IPS-18a (cell line): ENCODE data around the gene ONECUT3.

Experiments
- H3K27ac ChIP-seq: one replicate; pipeline ENCODE4 v1.5.1; 2013; ENCODE audit warnings: low read length
- H3K27me3 ChIP-seq: one replicate; pipeline ENCODE4 v1.6.1; 2013; ENCODE audit warnings: mild to moderate bottlenecking, low read length; ENCODE audit not compliant: control insufficient read depth, insufficient read depth
- H3K36me3 ChIP-seq: one replicate; pipeline ENCODE4 v1.6.1; 2013; ENCODE audit warnings: low read depth, low read length; ENCODE audit not compliant: control insufficient read depth
- H3K4me1 ChIP-seq: one replicate; pipeline ENCODE4 v1.6.1; 2013; ENCODE audit warnings: low read depth, low read length; ENCODE audit not compliant: control insufficient read depth
- H3K4me3 ChIP-seq: one replicate; pipeline ENCODE4 v1.5.1; 2013; ENCODE audit warnings: low read length
- H3K9ac ChIP-seq: one replicate; pipeline ENCODE4 v1.6.1; 2013; ENCODE audit warnings: mild to moderate bottlenecking, low read length, moderate library complexity
- H3K9me3 ChIP-seq: one replicate; pipeline ENCODE4 v1.6.1; 2013; ENCODE audit warnings: low read depth, low read length; ENCODE audit not compliant: control insufficient read depth

Gene ONECUT3

GRCh38 chr19:1766800-1767352, 13.6 kb downstream of the ONECUT3 start:
- H3K27me3 ChIP-seq: peaks cover 98% of the 10 kb centered on the region
- no peak overlapping the region for H3K27ac ChIP-seq
- peaks cover 9% of the 10 kb centered on the region for H3K9me3 ChIP-seq
- no peak overlapping the region for H3K4me3 ChIP-seq
- H3K4me1 ChIP-seq: no peaks in the 10 kb centered on the region
- no peak overlapping the region for H3K9ac ChIP-seq
- no peaks in the 10 kb centered on the region for H3K36me3 ChIP-seq

GRCh38 chr19:1767464-1767933, 14.2 kb downstream of the ONECUT3 start:
- H3K4me1 ChIP-seq: no peaks in the 10 kb centered on the region
- no peak overlapping the region for H3K27ac ChIP-seq
- H3K4me3 ChIP-seq: no peak overlapping the region
- H3K27me3 ChIP-seq: peaks cover 95% of the 10 kb centered on the region
- H3K36me3 ChIP-seq: no peaks in the 10 kb centered on the region
- H3K9ac ChIP-seq: no peak overlapping the region
- peaks cover 9% of the 10 kb centered on the region for H3K9me3 ChIP-seq

GRCh38 chr19:1768248-1768647, 14.9 kb downstream of the ONECUT3 start:
- no peaks in the 10 kb centered on the region for H3K4me1 ChIP-seq
- peaks cover 9% of the 10 kb centered on the region for H3K9me3 ChIP-seq
- no peaks in the 10 kb centered on the region for H3K36me3 ChIP-seq
- no peak overlapping the region for H3K9ac ChIP-seq
- no peak overlapping the region for H3K4me3 ChIP-seq
- H3K27ac ChIP-seq: no peak overlapping the region
- peaks cover 95% of the 10 kb centered on the region for H3K27me3 ChIP-seq

- Histone ChIP-seq H3K4me3 (no peak overlapping the region), H3K4me1 (no peaks in the 10 kb centered on the region), H3K9ac (no peak overlapping the region), H3K36me3 (no peaks in the 10 kb centered on the region), H3K27me3 (peaks cover 95% of the 10 kb centered on the region), H3K9me3 (peaks cover 9% of the 10 kb centered on the region), H3K27ac (no peak overlapping the region)
Observed at GRCh38 chr19:1768918-1769644, 15.8 kb downstream of the ONECUT3 start.

- Histone ChIP-seq H3K36me3 (no peaks in the 10 kb centered on the region), H3K4me1 (no peaks in the 10 kb centered on the region), H3K4me3 (no peak overlapping the region), H3K9me3 (peaks cover 9% of the 10 kb centered on the region), H3K27ac (no peak overlapping the region), H3K27me3 (peaks cover 95% of the 10 kb centered on the region), H3K9ac (no peak overlapping the region)
Observed at GRCh38 chr19:1769645-1769985, 16.3 kb downstream of the ONECUT3 start.

GRCh38 chr19:1770866-1771576, 17.7 kb downstream of the ONECUT3 start:
- Histone ChIP-seq H3K9ac (no peak overlapping the region), H3K9me3 (peaks cover 9% of the 10 kb centered on the region), H3K36me3 (no peaks in the 10 kb centered on the region), H3K27me3 (peaks cover 95% of the 10 kb centered on the region), H3K4me3 (no peak overlapping the region), H3K4me1 (no peaks in the 10 kb centered on the region), H3K27ac (no peak overlapping the region)

- Histone ChIP-seq H3K27me3 (peaks cover 95% of the 10 kb centered on the region), H3K9me3 (peaks cover 9% of the 10 kb centered on the region), H3K9ac (no peak overlapping the region), H3K27ac (no peak overlapping the region), H3K36me3 (no peaks in the 10 kb centered on the region), H3K4me1 (no peaks in the 10 kb centered on the region), H3K4me3 (no peak overlapping the region)
Observed at GRCh38 chr19:1773184-1773583, 19.9 kb downstream of the ONECUT3 start.

- peaks cover 9% of the 10 kb centered on the region for H3K9me3 ChIP-seq
- H3K36me3 ChIP-seq: no peaks in the 10 kb centered on the region
- no peaks in the 10 kb centered on the region for H3K4me1 ChIP-seq
- peaks cover 95% of the 10 kb centered on the region for H3K27me3 ChIP-seq
- H3K9ac ChIP-seq: no peak overlapping the region
- H3K4me3 ChIP-seq: no peak overlapping the region
- H3K27ac ChIP-seq: no peak overlapping the region
Observed at GRCh38 chr19:1774989-1775772, 21.9 kb downstream of the ONECUT3 start.

- Histone ChIP-seq H3K27ac (no peak overlapping the region), H3K4me3 (no peak overlapping the region), H3K36me3 (no peaks in the 10 kb centered on the region), H3K9ac (no peak overlapping the region), H3K4me1 (no peaks in the 10 kb centered on the region), H3K9me3 (peaks cover 3% of the 10 kb centered on the region), H3K27me3 (peaks cover 95% of the 10 kb centered on the region)
Observed at GRCh38 chr19:1775951-1776605, 22.8 kb downstream of the ONECUT3 start.

- peaks cover 90% of the 10 kb centered on the region for H3K27me3 ChIP-seq
- H3K4me3 ChIP-seq: no peak overlapping the region
- no peaks in the 10 kb centered on the region for H3K36me3 ChIP-seq
Observed at GRCh38 chr19:1776606-1777147, 23.4 kb downstream of the ONECUT3 start.

GRCh38 chr19:1777149-1777548, 23.8 kb downstream of the ONECUT3 start:
- Histone ChIP-seq H3K36me3 (no peaks in the 10 kb centered on the region), H3K4me3 (no peak overlapping the region), H3K27ac (no peak overlapping the region), H3K9me3 (no peaks in the 10 kb centered on the region), H3K4me1 (no peaks in the 10 kb centered on the region), H3K27me3 (peaks cover 93% of the 10 kb centered on the region), H3K9ac (no peak overlapping the region)

More at GRCh38 chr19:1776606-1777147, 23.4 kb downstream of the ONECUT3 start:
- Histone ChIP-seq H3K9ac (no peak overlapping the region), H3K9me3 (no peaks in the 10 kb centered on the region), H3K27ac (no peak overlapping the region), H3K4me1 (no peaks in the 10 kb centered on the region)
